ENCODE measurements around the gene CNTNAP3.
"Not testable (repeated sequence)": the region's sequence is repeated elsewhere in the genome, so short reads cannot be mapped to it uniquely, and the experiment has no call there.

The CNTNAP3 gene

GRCh38 chr9:39073537-39073936, 214.4 kb downstream of the CNTNAP3 start:
- not testable (repeated sequence) for DNase-seq (ENCODE audit: extremely low read depth in 1 of 2, low read depth in 1 of 2)

- DNase-seq (ENCODE audit: extremely low read depth in 1 of 2, low read depth in 1 of 2), result not testable (repeated sequence)
Measured at GRCh38 chr9:39067683-39068082, 220.3 kb downstream of the CNTNAP3 start.

- not testable (repeated sequence) for DNase-seq (ENCODE audit: extremely low read depth in 1 of 2, low read depth in 1 of 2)
Measured at GRCh38 chr9:39062966-39063365, 225.0 kb downstream of the CNTNAP3 start.

GRCh38 chr9:39054453-39054852, 233.5 kb downstream of the CNTNAP3 start:
- DNase-seq (ENCODE audit: extremely low read depth in 1 of 2, low read depth in 1 of 2), result not testable (repeated sequence)

- DNase-seq (ENCODE audit: extremely low read depth in 1 of 2, low read depth in 1 of 2), result not testable (repeated sequence)
Measured at GRCh38 chr9:39046833-39047232, 241.1 kb downstream of the CNTNAP3 start.

GRCh38 chr9:39042352-39042803, 245.6 kb downstream of the CNTNAP3 start:
- DNase-seq (ENCODE audit: extremely low read depth in 1 of 2, low read depth in 1 of 2), result not testable (repeated sequence)

- not testable (repeated sequence) for DNase-seq (ENCODE audit: extremely low read depth in 1 of 2, low read depth in 1 of 2)
Measured at GRCh38 chr9:39041774-39042173, 246.2 kb downstream of the CNTNAP3 start.

- not testable (repeated sequence) for DNase-seq (ENCODE audit: extremely low read depth in 1 of 2, low read depth in 1 of 2)
Measured at GRCh38 chr9:39039148-39039547, 248.8 kb downstream of the CNTNAP3 start.

GRCh38 chr9:39038221-39038620, 249.7 kb downstream of the CNTNAP3 start:
- not testable (repeated sequence) for DNase-seq (ENCODE audit: extremely low read depth in 1 of 2, low read depth in 1 of 2)

- DNase-seq (ENCODE audit: extremely low read depth in 1 of 2, low read depth in 1 of 2), result not testable (repeated sequence)
Measured at GRCh38 chr9:39033849-39034248, 254.1 kb downstream of the CNTNAP3 start.

GRCh38 chr9:39030204-39031019, 257.6 kb downstream of the CNTNAP3 start:
- DNase-seq (ENCODE audit: extremely low read depth in 1 of 2, low read depth in 1 of 2), result not testable (repeated sequence)

- DNase-seq (ENCODE audit: extremely low read depth in 1 of 2, low read depth in 1 of 2), result not testable (repeated sequence)
Measured at GRCh38 chr9:39028855-39029254, 259.1 kb downstream of the CNTNAP3 start.

GRCh38 chr9:39028168-39028567, 259.8 kb downstream of the CNTNAP3 start:
- DNase-seq (ENCODE audit: extremely low read depth in 1 of 2, low read depth in 1 of 2), result not testable (repeated sequence)

- DNase-seq (ENCODE audit: extremely low read depth in 1 of 2, low read depth in 1 of 2), result not testable (repeated sequence)
Measured at GRCh38 chr9:39025911-39026588, 261.9 kb downstream of the CNTNAP3 start.

Data from stimulated activated CD8-positive, alpha-beta memory T cell treated with anti-CD3 and anti-CD28 coated beads, Interleukin-7, amount 100 ng/mL, for 48 hours (primary cell).